Spinal cord (tissue), 10 donors: ENCODE data around the gene RAET1G. TPM values are rescaled to one million over a fixed set of nuclear protein-coding genes. Genes with fewer than 3 reads are reported as not detected.
"Not testable (repeated sequence)": the region's sequence is repeated elsewhere in the genome, so short reads cannot be mapped to it uniquely, and the experiment has no call there.

Source experiments
- DNase-seq, 6 donors: peaks; one replicate each; pipeline versions ENCODE4 v3.0.0 to v3.0.0-alpha.2; 2013 to 2015; ENCODE audit warnings: low spot score in 6 of 6, low read depth in 4 of 6
- H3K27ac ChIP-seq: one replicate; pipeline ENCODE4 v1.5.1; 2013; ENCODE audit warnings: low read depth, low read length, control low read depth
- H3K27me3 ChIP-seq: one replicate; pipeline ENCODE4 v1.6.1; 2013; ENCODE audit warnings: low read length; ENCODE audit not compliant: control insufficient read depth, insufficient read depth
- H3K36me3 ChIP-seq: one replicate; pipeline ENCODE4 v1.6.1; 2013; ENCODE audit warnings: low read length; ENCODE audit not compliant: control insufficient read depth, insufficient read depth
- H3K4me1 ChIP-seq: one replicate; pipeline ENCODE4 v1.6.1; 2013; ENCODE audit warnings: low read length; ENCODE audit not compliant: control insufficient read depth, insufficient read depth
- H3K4me3 ChIP-seq: one replicate; pipeline ENCODE4 v1.5.1; 2013; ENCODE audit warnings: low read depth, low read length, control low read depth
- H3K9me3 ChIP-seq: one replicate; pipeline ENCODE4 v1.6.1; 2013; ENCODE audit warnings: low read length; ENCODE audit not compliant: control insufficient read depth, insufficient read depth
- WGBS: methylation state at CpG from one replicate; pipeline ENCODE4 v1.1.5; 2013; ENCODE audit warnings: missing lambda C conversion rate; ENCODE audit not compliant: insufficient coverage; 5-methylcytosine and 5-hydroxymethylcytosine counted together
- polyA plus RNA-seq, 2 donors: library from polyadenylated mRNA; unstranded; fragments of 120-200 nt; gene quantifications; one replicate each; pipeline ENCODE4 v1.2.1, GENCODE V29; 2013; ENCODE audit not compliant: insufficient read length in 2 of 2
- total RNA-seq, 2 donors: library from RNA; depleted of rRNA in 1 of 2; stranded (reverse); fragments of 120-200 nt in 1 of 2; fragments of >200 nt in 1 of 2; gene quantifications; one replicate each; pipeline versions ENCODE4 v1.2.3 to v1.2.4, GENCODE V29; 2013 to 2014
- donor health status: healthy.

The RAET1G gene
- total and polyA plus RNA-seq, 4 donors, result 0.70 to 1.7 TPM; not detected in 2

GRCh38 chr6:149954328-149954983 is 31.5 kb upstream of the RAET1G start:
- H3K9me3 ChIP-seq, H3K36me3 ChIP-seq, DNase-seq, H3K4me3 ChIP-seq, H3K4me1 ChIP-seq, H3K27ac ChIP-seq: not testable (repeated sequence)
- 1% methylated on average over 10 of the region's 53 CpGs for WGBS
- H3K27me3 ChIP-seq, result peaks cover 78% of the 10 kb centered on the region

- no CpG with 5 or more reads among the region's 10 CpGs for WGBS
- peaks cover 72% of the 10 kb centered on the region for H3K27me3 ChIP-seq
- not testable (repeated sequence) for H3K36me3 ChIP-seq, H3K4me3 ChIP-seq, H3K4me1 ChIP-seq, DNase-seq, H3K27ac ChIP-seq, H3K9me3 ChIP-seq
Observed at GRCh38 chr6:149953934-149954327, 31.0 kb upstream of the RAET1G start.

GRCh38 chr6:149953390-149953789 is 30.5 kb upstream of the RAET1G start:
- peaks cover 71% of the 10 kb centered on the region for H3K27me3 ChIP-seq
- WGBS, result 44% methylated on average over 2 of the region's 2 CpGs
- not testable (repeated sequence) for DNase-seq, H3K9me3 ChIP-seq, H3K4me3 ChIP-seq, H3K4me1 ChIP-seq, H3K36me3 ChIP-seq, H3K27ac ChIP-seq

- Histone ChIP-seq H3K4me3 (no peak overlapping the region), H3K36me3 (no peaks in the 10 kb centered on the region), H3K27ac (no peak overlapping the region), H3K27me3 (peaks cover 66% of the 10 kb centered on the region), H3K4me1 (peaks cover 4% of the 10 kb centered on the region), H3K9me3 (no peaks in the 10 kb centered on the region)
- WGBS, result 60% methylated on average over 3 of the region's 3 CpGs
- no peak for DNase-seq
Observed at GRCh38 chr6:149951626-149952025, 28.7 kb upstream of the RAET1G start.

- Histone ChIP-seq H3K4me1 (peaks cover 4% of the 10 kb centered on the region), H3K4me3 (no peak overlapping the region), H3K27ac (no peak overlapping the region), H3K9me3 (no peaks in the 10 kb centered on the region), H3K27me3 (peaks cover 63% of the 10 kb centered on the region), H3K36me3 (no peaks in the 10 kb centered on the region)
- WGBS, result 60% methylated on average over 5 of the region's 9 CpGs
- DNase-seq, result no peak
Observed at GRCh38 chr6:149951096-149951495, 28.2 kb upstream of the RAET1G start.

GRCh38 chr6:149950423-149950822 is 27.5 kb upstream of the RAET1G start:
- 48% methylated on average over 8 of the region's 8 CpGs for WGBS
- Histone ChIP-seq H3K4me3 (no peak overlapping the region), H3K36me3 (no peaks in the 10 kb centered on the region), H3K4me1 (peaks cover 4% of the 10 kb centered on the region), H3K27ac (no peak overlapping the region), H3K9me3 (no peaks in the 10 kb centered on the region), H3K27me3 (peaks cover 56% of the 10 kb centered on the region)
- no peak for DNase-seq

- H3K27ac ChIP-seq, result no peak overlapping the region
- H3K4me3 ChIP-seq, result no peak overlapping the region
- WGBS, result 70% methylated on average over 5 of the region's 5 CpGs
- H3K4me1 ChIP-seq, result no peaks in the 10 kb centered on the region
- no peaks in the 10 kb centered on the region for H3K36me3 ChIP-seq
- H3K27me3 ChIP-seq, result peaks cover 45% of the 10 kb centered on the region
- no peaks in the 10 kb centered on the region for H3K9me3 ChIP-seq
- no peak for DNase-seq
Observed at GRCh38 chr6:149948616-149949015, 25.7 kb upstream of the RAET1G start.

GRCh38 chr6:149948011-149948410 is 25.1 kb upstream of the RAET1G start:
- H3K36me3 ChIP-seq, result no peaks in the 10 kb centered on the region
- peaks cover 45% of the 10 kb centered on the region for H3K27me3 ChIP-seq
- no peaks in the 10 kb centered on the region for H3K4me1 ChIP-seq
- no CpG with 5 or more reads among the region's 1 CpG for WGBS
- H3K4me3 ChIP-seq, result no peak overlapping the region
- no peak for DNase-seq
- no peaks in the 10 kb centered on the region for H3K9me3 ChIP-seq
- no peak overlapping the region for H3K27ac ChIP-seq

- not testable (repeated sequence) for H3K36me3 ChIP-seq, H3K9me3 ChIP-seq, H3K27ac ChIP-seq, H3K4me3 ChIP-seq, H3K4me1 ChIP-seq, DNase-seq
- WGBS, result no CpG with 5 or more reads among the region's 1 CpG
- H3K27me3 ChIP-seq, result peaks cover 45% of the 10 kb centered on the region
Observed at GRCh38 chr6:149947533-149947932, 24.6 kb upstream of the RAET1G start.

GRCh38 chr6:149946631-149947030 is 23.7 kb upstream of the RAET1G start:
- not testable (repeated sequence) for H3K4me1 ChIP-seq, H3K4me3 ChIP-seq, H3K9me3 ChIP-seq, H3K36me3 ChIP-seq, DNase-seq, H3K27ac ChIP-seq
- WGBS, result 39% methylated on average over 5 of the region's 7 CpGs
- peaks cover 45% of the 10 kb centered on the region for H3K27me3 ChIP-seq
